OCI-LY7 (cell line): ENCODE results near the gene USP8. TPM values are rescaled to one million over a fixed set of nuclear protein-coding genes. Genes with fewer than 3 reads are reported as not detected.
"Not testable (repeated sequence)": the region's sequence is repeated elsewhere in the genome, so short reads cannot be mapped to it uniquely, and the experiment has no call there.

Experiments used
- BruUV-seq: library from RNA; stranded (reverse); fragments of 400-500 nt; replicated peaks from 2 replicates; lab custom pipeline; 2021; lab: Mats Ljungman, UMichigan
- CTCF ChIA-PET: fragments of 300-600 bp; sonication (Branson Sonifier 250); formaldehyde crosslinking; loops from one replicate; lab custom pipeline; 2022; ENCODE audit warnings: antibody characterized with exemption; ENCODE audit not compliant: unreplicated experiment; lab: Charles Lee
- POLR2A ChIA-PET: fragments of 300-600 bp; sonication (Branson Sonifier 250); formaldehyde crosslinking; loops from one replicate; lab custom pipeline; 2022; ENCODE audit warnings: antibody characterized with exemption; lab: Charles Lee
- DNase-seq: peaks from one replicate; pipeline ENCODE4 v3.0.0-alpha.2; 2015; ENCODE audit warnings: low spot score
- H2AFZ ChIP-seq: fragments of 200-600 bp; sonication (generic), shearing (Covaris generic); 2 replicates; pipeline ENCODE4 v1.6.1; 2014; ENCODE audit warnings: mild to moderate bottlenecking, antibody characterized with exemption, low read length, moderate library complexity
- H3K27ac ChIP-seq: fragments of 200-600 bp; sonication (generic); 2 replicates; pipeline ENCODE4 v1.5.1; 2014; ENCODE audit warnings: mixed run types, low read depth, mild to moderate bottlenecking, moderate library complexity, low read length, inconsistent platforms; ENCODE audit not compliant: poor library complexity, severe bottlenecking
- H3K36me3 ChIP-seq: fragments of 200-600 bp; sonication (generic); 2 replicates; pipeline ENCODE4 v1.6.1; 2014; ENCODE audit warnings: mild to moderate bottlenecking, antibody characterized with exemption, low read length, moderate library complexity, mixed read lengths; ENCODE audit not compliant: insufficient read depth
- H3K4me1 ChIP-seq: fragments of 200-600 bp; sonication (generic); 2 replicates; pipeline ENCODE4 v1.5.1; 2014; ENCODE audit warnings: mild to moderate bottlenecking, low read length; ENCODE audit not compliant: insufficient read depth, poor library complexity, severe bottlenecking
- H3K4me2 ChIP-seq: fragments of 200-600 bp; sonication (generic); 2 replicates; pipeline ENCODE4 v1.6.1; 2014; ENCODE audit warnings: mild to moderate bottlenecking, low read length
- H3K4me3 ChIP-seq: fragments of 200-600 bp; sonication (generic); 2 replicates; pipeline ENCODE4 v1.5.1; 2014; ENCODE audit warnings: mild to moderate bottlenecking, low read depth, low read length; ENCODE audit not compliant: poor library complexity, severe bottlenecking
- H3K79me2 ChIP-seq: fragments of 200-600 bp; sonication (generic); 2 replicates; pipeline ENCODE4 v1.6.1; 2016; ENCODE audit warnings: low read depth, mild to moderate bottlenecking, low read length, moderate library complexity, mixed read lengths; ENCODE audit not compliant: insufficient read depth
- H3K9me2 ChIP-seq: fragments of 200-600 bp; sonication (generic); 2 replicates; pipeline ENCODE4 v1.6.1; 2016; ENCODE audit warnings: mild to moderate bottlenecking, low read length, mixed read lengths; ENCODE audit not compliant: insufficient read depth
- H3K9me3 ChIP-seq: fragments of 200-600 bp; sonication (generic); 2 replicates; pipeline ENCODE4 v1.6.1; 2014; ENCODE audit warnings: mild to moderate bottlenecking, mixed run types, low read length, mixed read lengths
- H4K20me1 ChIP-seq: fragments of 200-600 bp; sonication (generic); 2 replicates; pipeline ENCODE4 v1.6.1; 2014; ENCODE audit warnings: mild to moderate bottlenecking, antibody characterized with exemption, low read length, moderate library complexity, mixed read lengths; ENCODE audit not compliant: insufficient read depth
- EZH2phosphoT487 ChIP-seq: fragments of 200-600 bp; sonication (generic); IDR thresholded peaks from 2 replicates; pipeline ENCODE4 v1.6.1; 2018; ENCODE audit warnings: low read depth, borderline replicate concordance, mild to moderate bottlenecking, mixed run types, antibody characterized with exemption, low read length, moderate library complexity, mixed read lengths
- intact Hi-C: fragments of 100-400 bp; cut with micrococcal nuclease; formaldehyde crosslinking; loops from one replicate; pipeline ENCODE4 v1.10.0; 2022; ENCODE audit not compliant: unreplicated experiment
- total RNA-seq, 2 experiments: library from RNA; depleted of rRNA in 1 of 2; stranded (reverse); fragments of >200 nt in 1 of 2; shearing (Covaris generic) in 1 of 2; gene quantifications; 2 replicates each; pipeline ENCODE4 v1.2.3, GENCODE V29; 2014 to 2022
- TF ChIP-seq, protein P1 (sequence below): fragments of 200-600 bp; sonication (generic); conservative IDR thresholded peaks from 2 replicates; pipeline ENCODE4 v1.5.1; 2014; ENCODE audit warnings: mild to moderate bottlenecking, antibody characterized with exemption, low read length, moderate library complexity, mixed read lengths

Gene USP8
- total RNA-seq, 2 experiments from 2014 or later = 34.1 to 43.8 TPM

DNA sequence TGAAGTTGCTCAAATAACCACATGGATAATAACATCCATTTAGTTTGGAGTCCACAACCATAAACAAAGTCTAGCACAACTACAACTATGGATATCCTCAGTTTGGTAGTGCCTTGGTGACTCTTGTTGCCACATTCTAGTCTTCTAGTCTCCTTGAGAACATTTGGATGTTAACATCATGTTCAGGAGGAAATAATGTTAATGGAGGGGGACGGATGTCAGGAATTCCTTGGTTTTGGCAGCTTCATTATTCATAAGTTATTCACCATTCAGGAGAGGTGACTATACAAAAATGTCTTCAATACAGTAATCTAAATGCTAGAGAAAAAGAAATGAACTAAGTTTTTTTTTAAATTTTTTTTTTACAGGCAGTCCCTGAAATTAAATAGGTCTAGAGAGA, 42.8 kb upstream of the USP8 start:
- no TSS peak for BruUV-seq
- H3K79me2 ChIP-seq = no peaks in the 10 kb centered on the region
- no peak overlapping the region for H3K27ac ChIP-seq
- intact Hi-C loops = no loop called here
- no peak overlapping the region for H2AFZ ChIP-seq
- H3K4me1 ChIP-seq = peaks cover 15% of the 10 kb centered on the region
- no peaks in the 10 kb centered on the region for H3K9me2 ChIP-seq
- POLR2A ChIA-PET = interaction anchor here (0.7 kb wide), 1 partner anchor 43 kb away, joined by 3 read pairs; the partner anchor contains the start of gene USP8
- CTCF ChIA-PET = no interaction called here
- H3K36me3 ChIP-seq = no peaks in the 10 kb centered on the region
- H4K20me1 ChIP-seq = no peaks in the 10 kb centered on the region
- no peak overlapping the region for H3K4me3 ChIP-seq
- H3K9me3 ChIP-seq = no peaks in the 10 kb centered on the region
- no peak overlapping the region for H3K4me2 ChIP-seq
- no peak for TF ChIP-seq EZH2phosphoT487
- TF ChIP-seq, protein P1, sequence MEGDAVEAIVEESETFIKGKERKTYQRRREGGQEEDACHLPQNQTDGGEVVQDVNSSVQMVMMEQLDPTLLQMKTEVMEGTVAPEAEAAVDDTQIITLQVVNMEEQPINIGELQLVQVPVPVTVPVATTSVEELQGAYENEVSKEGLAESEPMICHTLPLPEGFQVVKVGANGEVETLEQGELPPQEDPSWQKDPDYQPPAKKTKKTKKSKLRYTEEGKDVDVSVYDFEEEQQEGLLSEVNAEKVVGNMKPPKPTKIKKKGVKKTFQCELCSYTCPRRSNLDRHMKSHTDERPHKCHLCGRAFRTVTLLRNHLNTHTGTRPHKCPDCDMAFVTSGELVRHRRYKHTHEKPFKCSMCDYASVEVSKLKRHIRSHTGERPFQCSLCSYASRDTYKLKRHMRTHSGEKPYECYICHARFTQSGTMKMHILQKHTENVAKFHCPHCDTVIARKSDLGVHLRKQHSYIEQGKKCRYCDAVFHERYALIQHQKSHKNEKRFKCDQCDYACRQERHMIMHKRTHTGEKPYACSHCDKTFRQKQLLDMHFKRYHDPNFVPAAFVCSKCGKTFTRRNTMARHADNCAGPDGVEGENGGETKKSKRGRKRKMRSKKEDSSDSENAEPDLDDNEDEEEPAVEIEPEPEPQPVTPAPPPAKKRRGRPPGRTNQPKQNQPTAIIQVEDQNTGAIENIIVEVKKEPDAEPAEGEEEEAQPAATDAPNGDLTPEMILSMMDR = no peak
- no peak for DNase-seq

DNA sequence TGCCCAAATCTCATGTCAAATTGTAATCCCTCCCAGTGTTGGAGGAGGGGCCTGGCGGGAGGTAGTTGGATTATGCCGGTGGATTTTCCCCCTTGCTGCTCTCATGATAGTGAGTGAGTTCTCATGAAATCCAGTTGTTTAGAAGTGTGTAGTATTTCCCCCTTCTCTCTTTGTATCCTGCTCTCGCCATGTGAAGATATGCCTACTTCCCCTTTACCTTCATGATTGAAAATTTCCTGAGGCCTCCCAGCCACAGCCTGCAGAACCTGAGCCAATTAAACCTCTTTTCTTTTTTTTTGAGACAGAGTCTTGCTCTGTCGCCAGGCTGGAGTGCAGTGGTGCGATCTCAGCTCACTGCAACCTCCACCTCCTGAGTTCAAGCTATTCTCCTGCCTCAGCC, 41.8 kb upstream of the USP8 start:
- H4K20me1 ChIP-seq, H3K27ac ChIP-seq, DNase-seq, H3K9me2 ChIP-seq, H3K9me3 ChIP-seq, CTCF ChIA-PET, H3K79me2 ChIP-seq, H2AFZ ChIP-seq, POLR2A ChIA-PET, H3K4me3 ChIP-seq, BruUV-seq, intact Hi-C loops, H3K36me3 ChIP-seq, H3K4me2 ChIP-seq: not testable (repeated sequence)
- H3K4me1 ChIP-seq = peaks cover 13% of the 10 kb centered on the region

DNA sequence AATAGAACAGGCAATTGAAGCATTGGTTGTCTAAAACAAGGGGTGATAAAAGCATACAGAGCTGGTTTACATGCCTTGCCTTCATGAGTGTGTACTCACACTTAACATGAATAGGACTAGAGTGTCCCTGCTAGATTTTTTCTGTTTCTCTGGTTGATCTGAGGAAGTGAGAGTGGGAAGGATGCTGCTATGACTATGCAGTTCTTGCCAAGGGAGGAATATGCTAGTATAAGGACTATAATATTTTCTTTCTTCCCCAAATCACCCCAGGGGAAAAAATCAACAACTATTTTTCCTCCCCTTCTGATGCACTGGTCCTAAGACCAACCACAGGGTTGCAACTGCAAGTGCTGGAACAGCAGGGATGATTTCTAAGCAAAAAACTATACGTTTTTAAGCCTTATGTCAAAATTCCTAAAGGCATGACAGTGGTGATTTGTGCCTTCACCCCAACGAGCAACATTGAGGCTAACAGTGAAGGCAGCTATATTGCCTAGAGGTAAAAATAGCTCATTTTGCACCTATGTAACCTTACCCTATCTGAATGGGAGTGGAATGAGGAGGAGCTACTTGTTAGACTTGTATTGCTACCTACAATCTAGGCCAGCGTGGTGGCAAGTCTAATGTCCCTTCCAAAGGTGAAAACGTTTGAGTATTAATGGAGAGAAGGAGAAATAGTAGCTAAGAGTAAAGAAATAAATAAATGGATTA, 33.5 kb upstream of the USP8 start:
- no peaks in the 10 kb centered on the region for H3K79me2 ChIP-seq
- H3K27ac ChIP-seq = no peak overlapping the region
- H3K4me3 ChIP-seq = no peak overlapping the region
- H3K4me2 ChIP-seq = 0 out of 2 replicates have a peak overlapping the region, but pooled peaks have one; percentile 24
- H3K36me3 ChIP-seq = no peaks in the 10 kb centered on the region
- peaks cover 7% of the 10 kb centered on the region for H3K4me1 ChIP-seq
- TF ChIP-seq, protein P1 = no peak
- TF ChIP-seq EZH2phosphoT487 = no peak
- intact Hi-C loops = no loop called here
- no peaks in the 10 kb centered on the region for H3K9me3 ChIP-seq
- ChIA-PET CTCF (no interaction called here), POLR2A (interaction anchor here (1.0 kb wide), 1 partner anchor 30 kb away, joined by 3 read pairs; no protein-coding TSS in a partner anchor)
- peak overlapping the region; percentile 84 for H2AFZ ChIP-seq
- no peaks in the 10 kb centered on the region for H3K9me2 ChIP-seq
- no TSS peak for BruUV-seq
- peak; percentile 25 for DNase-seq
- H4K20me1 ChIP-seq = no peaks in the 10 kb centered on the region

DNA sequence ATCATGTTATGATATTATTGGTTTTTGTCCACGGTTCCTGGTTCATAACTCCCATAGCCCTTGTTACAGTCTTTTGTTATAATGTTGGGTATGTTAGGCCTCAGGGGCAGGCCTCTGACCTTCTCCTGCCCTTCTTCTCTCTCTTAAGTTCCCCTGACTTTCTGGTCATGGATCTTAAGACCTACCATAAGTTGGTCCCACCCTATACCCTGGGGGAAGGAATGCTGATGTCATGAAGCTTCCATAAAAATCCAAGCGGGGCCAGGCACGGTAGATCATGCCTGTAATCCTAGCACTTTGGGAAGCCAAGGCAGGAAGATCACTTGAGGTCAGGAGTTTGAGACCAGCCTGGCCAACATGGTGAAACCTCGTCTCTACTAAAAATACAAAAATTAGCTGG, 32.6 kb upstream of the USP8 start:
- CTCF ChIA-PET, H3K36me3 ChIP-seq, H3K4me1 ChIP-seq, H3K9me2 ChIP-seq, BruUV-seq, DNase-seq, H3K79me2 ChIP-seq, intact Hi-C loops, H3K27ac ChIP-seq, H4K20me1 ChIP-seq, H3K4me3 ChIP-seq, H3K9me3 ChIP-seq, H3K4me2 ChIP-seq: not testable (repeated sequence)
- POLR2A ChIA-PET = interaction anchor here (0.7 kb wide), 1 partner anchor 276 kb away, joined by 3 read pairs; no protein-coding TSS in a partner anchor
- peak overlapping the region; percentile 84 for H2AFZ ChIP-seq
